K562 (cell line): Measurements from ENCODE around the gene TACR2. TPM values are rescaled to one million over a fixed set of nuclear protein-coding genes. Genes with fewer than 3 reads are reported as not detected.
A peak's percentile ranks its signal among the peaks of the same experiment; 100 is the strongest.

Experiments
- ATAC-seq: fragments of 200-7000 bp; cut with Tn5 transposase; 3 replicates; pipeline ENCODE4 v1.9.1; 2020; ENCODE audit warnings: moderate library complexity
- BruUV-seq: library from RNA; stranded (reverse); fragments of 400-500 nt; replicated peaks from 2 replicates; lab custom pipeline; 2021; lab: Mats Ljungman, UMichigan
- CTCF ChIA-PET: fragments of 300-600 bp; formaldehyde crosslinking; extraction: SDS; loops from one replicate; lab custom pipeline; 2021; ENCODE audit warnings: low intra/inter-chr PET ratio; lab: Yijun Ruan, JAX
- POLR2A ChIA-PET: fragments of 300-600, 350-650 bp; sonication (Branson Sonifier 250); formaldehyde crosslinking; extraction: SDS; loops from one replicate; lab custom pipeline; 2021; ENCODE audit warnings: antibody characterized with exemption, inconsistent platforms; lab: Yijun Ruan, JAX
- DNase-seq, 4 experiments: peaks; one replicate each; pipeline versions ENCODE4 v3.0.0 to v3.0.0-alpha.2; 2011 to 2018; ENCODE audit warnings: low spot score in 3 of 4, mixed read lengths in 3 of 4; ENCODE audit errors: extremely low read depth in 1 of 4
- FAIRE-seq: peaks from 2 replicates; lab custom pipeline; 2011; peaks lifted over from hg19 to GRCh38; lab: Jason Lieb, UNC
- H2AFZ ChIP-seq: 2 replicates; pipeline ENCODE4 v1.6.0; 2011; ENCODE audit warnings: low read depth, low read length, control low read depth, inconsistent platforms
- H3K27ac ChIP-seq: fragments of 200-600 bp; 3 replicates; pipeline ENCODE4 v1.8.0; 2011; ENCODE audit warnings: low read depth, mild to moderate bottlenecking, control low read depth, inconsistent platforms, low read length, moderate library complexity, mixed read lengths; ENCODE audit errors: extremely low read depth
- H3K27me3 ChIP-seq, 2 experiments: fragments of 300-600 bp in 1 of 2; 2 replicates in 1 of 2; 3 replicates in 1 of 2; pipeline versions ENCODE4 v1.6.0 to v1.8.0; 2011; ENCODE audit warnings: inconsistent platforms in 2 of 2, low read length in 2 of 2, mild to moderate bottlenecking in 1 of 2, mixed read lengths in 1 of 2, moderate library complexity in 1 of 2; ENCODE audit not compliant: control insufficient read depth in 2 of 2, insufficient read depth in 2 of 2
- H3K36me3 ChIP-seq: fragments of 300-600 bp; 3 replicates; pipeline ENCODE4 v1.8.0; 2011; ENCODE audit warnings: mild to moderate bottlenecking, low read length, inconsistent platforms; ENCODE audit not compliant: control insufficient read depth, insufficient read depth
- H3K4me1 ChIP-seq, 2 experiments: fragments of 200-600 bp in 1 of 2; replicated peaks in 1 of 2; 2 replicates in 1 of 2; 3 replicates in 1 of 2; pipeline versions ENCODE4 v1.5.1 to v1.8.0; 2011; ENCODE audit warnings: inconsistent platforms in 2 of 2, low read length in 2 of 2, mild to moderate bottlenecking in 1 of 2, mixed read lengths in 1 of 2, moderate library complexity in 1 of 2; ENCODE audit not compliant: control insufficient read depth in 2 of 2, insufficient read depth in 2 of 2
- H3K4me2 ChIP-seq: 2 replicates; pipeline ENCODE4 v1.6.1; 2011; ENCODE audit warnings: low read length, control low read depth, inconsistent platforms, mixed read lengths; ENCODE audit not compliant: insufficient read depth
- H3K4me3 ChIP-seq: fragments of 200-600 bp; sonication (generic), shearing (Covaris generic); 2 replicates; pipeline ENCODE4 v1.5.1; 2016; ENCODE audit warnings: control low read depth, inconsistent platforms
- H3K79me2 ChIP-seq: fragments of 200-600 bp; 3 replicates; pipeline ENCODE4 v1.8.0; 2011; ENCODE audit warnings: low read length, inconsistent platforms; ENCODE audit not compliant: control insufficient read depth, insufficient read depth
- H3K9ac ChIP-seq, 2 experiments: 2 replicates each; pipeline versions ENCODE4 v1.6.0 to v1.6.1; 2011; ENCODE audit warnings: low read depth in 2 of 2, low read length in 2 of 2, control low read depth in 1 of 2, inconsistent platforms in 1 of 2, mild to moderate bottlenecking in 1 of 2, mixed read lengths in 1 of 2; ENCODE audit not compliant: insufficient read depth in 1 of 2
- H3K9me1 ChIP-seq: one replicate; pipeline ENCODE4 v1.6.0; 2011; ENCODE audit warnings: inconsistent platforms, mild to moderate bottlenecking, low read length, moderate library complexity; ENCODE audit not compliant: control insufficient read depth, insufficient read depth
- H3K9me3 ChIP-seq: replicated peaks from 2 replicates; pipeline ENCODE4 v1.5.1; 2011; ENCODE audit warnings: low read depth, low read length, inconsistent platforms; ENCODE audit not compliant: control insufficient read depth, insufficient read depth
- H4K20me1 ChIP-seq: replicated peaks from 2 replicates; pipeline ENCODE4 v1.6.1; 2011; ENCODE audit warnings: low read length, inconsistent platforms, mixed read lengths; ENCODE audit not compliant: control insufficient read depth, insufficient read depth
- CHD2 ChIP-seq: IDR thresholded peaks from 2 replicates; pipeline ENCODE4 v1.6.1; 2011; ENCODE audit warnings: low read depth, low read length
- ETV1 ChIP-seq: fragments of 450-650 bp; conservative IDR thresholded peaks from 2 replicates; pipeline ENCODE4 v1.6.1; 2016; ENCODE audit warnings: missing genetic modification characterization, control low read depth, low read depth, missing compliant biosample characterization
- FOXJ3 ChIP-seq: sonication (generic); formaldehyde crosslinking; IDR thresholded peaks from 2 replicates; pipeline ENCODE4 v1.4.0; 2020; ENCODE audit warnings: mild to moderate bottlenecking, missing genetic modification reagents
- GABPB1 ChIP-seq: sonication (generic); formaldehyde crosslinking; IDR thresholded peaks from 2 replicates; pipeline ENCODE4 v1.8.0; 2022; ENCODE audit warnings: mild to moderate bottlenecking, missing genetic modification reagents
- HDGF ChIP-seq: fragments of 450-650 bp; IDR thresholded peaks from 2 replicates; pipeline ENCODE4 v1.6.1; 2016
- IRF2 ChIP-seq: sonication (generic); formaldehyde crosslinking; IDR thresholded peaks from 2 replicates; pipeline ENCODE4 v1.8.1; 2022; ENCODE audit warnings: mild to moderate bottlenecking, missing genetic modification reagents
- MEF2D ChIP-seq: conservative IDR thresholded peaks from 2 replicates; pipeline ENCODE4 v1.6.1; 2016; ENCODE audit warnings: low read depth, missing genetic modification characterization, missing compliant biosample characterization
- MTA2 ChIP-seq: fragments of 450-650 bp; IDR thresholded peaks from 2 replicates; pipeline ENCODE4 v1.6.1; 2016; ENCODE audit warnings: low read depth
- MYBL2 ChIP-seq, 2 experiments: fragments of 450-650 bp in 1 of 2; sonication (generic) in 1 of 2; formaldehyde crosslinking in 1 of 2; IDR thresholded peaks; 2 replicates each; pipeline versions ENCODE4 v1.6.1 to v1.8.1; 2017 to 2022; ENCODE audit warnings: borderline replicate concordance in 1 of 2, inconsistent platforms in 1 of 2, low read depth in 1 of 2, mild to moderate bottlenecking in 1 of 2, missing genetic modification reagents in 1 of 2, moderate library complexity in 1 of 2
- NR3C1 ChIP-seq: sonication (generic); formaldehyde crosslinking; IDR thresholded peaks from 2 replicates; pipeline ENCODE4 v1.8.1; 2022; ENCODE audit warnings: missing genetic modification reagents
- PHB ChIP-seq: fragments of 250-450 bp; sonication (Bioruptor Pico); IDR thresholded peaks from 2 replicates; pipeline ENCODE4 v1.5.0; 2021
- PRPF4 ChIP-seq: fragments of 200-400 bp; formaldehyde crosslinking; IDR thresholded peaks from one replicate; pipeline ENCODE4 v1.6.1; 2017; ENCODE audit warnings: low read length, low read depth, mild to moderate bottlenecking; ENCODE audit not compliant: insufficient read depth, poor library complexity, severe bottlenecking
- ZNF75A ChIP-seq: fragments of 450-650 bp; formaldehyde crosslinking; IDR thresholded peaks from 2 replicates; pipeline ENCODE4 v1.4.0; 2020; ENCODE audit warnings: mild to moderate bottlenecking
- WGBS: fragments of 100-300 bp; shearing (Covaris generic); methylation state at CpG from one replicate; pipeline ENCODE4 v1.1.6; 2016; ENCODE audit warnings: low coverage, mixed read lengths; ENCODE audit not compliant: insufficient coverage; ENCODE audit errors: missing lambda C conversion rate; 5-methylcytosine and 5-hydroxymethylcytosine counted together
- in situ Hi-C: fragments of 300-500 bp; cut with MboI; formaldehyde crosslinking; loops from 4 replicates; pipeline ENCODE4 v1.15.0; 2018; ENCODE audit warnings: inconsistent platforms, mixed read lengths
- intact Hi-C: fragments of 100-400 bp; cut with micrococcal nuclease; formaldehyde crosslinking; loops from 2 replicates; pipeline ENCODE4 v1.14.2; 2022
- polyA plus RNA-seq, 8 experiments: library from polyadenylated mRNA; depleted of rRNA in 4 of 8; stranded (reverse) in 5 of 8; unstranded in 3 of 8; fragments of >200 nt; fragmentation: Nextera tagmentation in 2 of 8; fragmentation: Illumina TruSeq in 1 of 8; extraction: Ambion mirVana in 2 of 8; extraction: Trizol in 1 of 8; gene quantifications; 2 replicates each; pipeline versions ENCODE4 v1.2.1 to v1.2.3, GENCODE V29; 2011 to 2014; ENCODE audit warnings: inconsistent platforms in 1 of 8, missing spikeins in 1 of 8
- total RNA-seq, 7 experiments: library from RNA; depleted of rRNA in 6 of 7; stranded (reverse); fragments of >200 nt in 6 of 7; fragmentation: Illumina TruSeq in 2 of 7; extraction: Trizol in 2 of 7; gene quantifications; 2 replicates each; pipeline versions ENCODE4 v1.2.1 to v1.2.3, GENCODE V29; 2011 to 2021; ENCODE audit warnings: low replicate concordance in 1 of 7
- TF ChIP-seq, protein P1 (sequence below): fragments of 450-650 bp; IDR thresholded peaks from one replicate; pipeline ENCODE4 v1.6.1; 2018; ENCODE audit warnings: mild to moderate bottlenecking, moderate library complexity; ENCODE audit not compliant: partially characterized antibody
- TF ChIP-seq, protein P2 (sequence below): fragments of 250-450 bp; sonication (Bioruptor Pico); IDR thresholded peaks from 2 replicates; pipeline ENCODE4 v1.4.0; 2020; ENCODE audit warnings: mild to moderate bottlenecking, moderate library complexity, borderline replicate concordance
- TF ChIP-seq, protein P3 (sequence below), 2 experiments: fragments of 200-800 bp in 1 of 2; sonication (Bioruptor generic) in 1 of 2; sonication (generic) in 1 of 2; formaldehyde crosslinking in 1 of 2; IDR thresholded peaks in 1 of 2; conservative IDR thresholded peaks in 1 of 2; 2 replicates each; pipeline versions ENCODE4 v1.5.0 to v1.6.1; 2016 to 2020; ENCODE audit warnings: missing compliant biosample characterization in 1 of 2, missing genetic modification characterization in 1 of 2, missing genetic modification reagents in 1 of 2

TACR2 gene
- total and polyA plus RNA-seq, 9 of the 15 experiments (the other 6 are each of a cell fraction or from before 2014, with no cell fraction given): not detected

DNA sequence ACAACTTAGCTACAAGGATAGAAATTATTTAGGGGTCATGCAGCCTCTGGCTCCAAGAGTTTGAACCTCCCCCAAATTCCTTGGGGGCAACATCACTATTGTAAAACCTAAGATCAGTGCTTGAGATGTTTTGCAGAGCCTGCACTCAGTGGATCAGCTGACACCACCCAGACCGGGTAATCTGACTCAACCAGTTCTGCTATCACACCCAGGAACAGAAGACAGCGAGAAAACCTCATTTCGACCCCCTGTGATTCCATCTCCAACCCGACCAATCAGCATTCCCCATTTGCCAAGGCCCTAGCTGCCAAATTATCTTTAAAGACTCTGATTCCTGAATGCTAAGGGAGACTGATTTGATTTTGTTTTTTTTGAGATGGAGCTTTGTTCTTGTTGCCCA lies 5.2 kb downstream of the TACR2 start (continued):
- TF ChIP-seq MYBL2 (IDR thresholded peaks at IDR 0.05; ENCODE audit: low read depth): no peak
- TF ChIP-seq MYBL2 (CRISPR knock-in tag; IDR thresholded peaks at IDR 0.05; ENCODE audit: borderline replicate concordance): no peak
- TF ChIP-seq, all 486 proteins: peak for 27

DNA sequence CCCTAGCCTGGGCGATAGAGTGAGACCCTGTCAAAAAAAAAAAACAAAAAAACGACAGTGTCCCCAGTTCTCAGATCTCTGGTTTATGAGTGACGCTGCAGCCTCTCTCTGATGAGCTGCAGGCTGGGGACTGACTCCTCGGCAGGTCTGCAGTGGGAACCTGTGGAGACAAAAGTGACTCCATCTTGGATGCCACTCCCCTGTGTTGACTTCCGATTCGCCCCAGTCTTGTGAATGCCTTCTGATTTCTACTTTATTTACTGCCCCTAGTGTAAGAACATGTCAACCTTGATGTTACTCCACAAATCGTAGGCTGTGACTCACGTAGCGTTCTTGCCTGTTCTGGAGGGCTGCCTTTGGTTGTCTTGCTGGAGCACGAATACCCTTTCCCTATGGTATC lies 6.2 kb downstream of the TACR2 start:
- peak; percentile 57 for FAIRE-seq
- 42% methylated on average over 10 of the region's 10 CpGs for WGBS
- Histone ChIP-seq H3K27ac (no peak overlapping the region), H3K4me1 (peaks cover 24 to 27% of the 10 kb centered on the region in 2 experiments), H3K9ac (no peak overlapping the region), H3K4me3 (no peak overlapping the region), H3K27me3 (peaks cover 6 to 18% of the 10 kb centered on the region in 2 experiments; a peak in 4 of 5 replicates), H3K79me2 (no peaks in the 10 kb centered on the region), H2AFZ (no peak overlapping the region), H3K9me3 (no peaks in the 10 kb centered on the region), H3K36me3 (peaks cover under 1% of the 10 kb centered on the region; the same call in 1 of the 3 replicates), H3K4me2 (no peak overlapping the region), H4K20me1 (no peaks in the 10 kb centered on the region), H3K9me1 (no peaks in the 10 kb centered on the region)
- intact Hi-C loops: loop anchor here (5.0 kb wide), 3 partner anchors 318 to 423 kb away; partner anchors contain the start of gene KIFBP
- ATAC-seq: no peak
- ChIA-PET POLR2A (interaction anchor here (0.8 to 1.1 kb wide), 2 partner anchors 181 to 225 kb away, joined by 3 read pairs; no protein-coding TSS in a partner anchor), CTCF (no interaction called here)
- in situ Hi-C loops: loop anchor here (5.0 kb wide), 1 partner anchor 393 kb away; no protein-coding TSS in a partner anchor
- no TSS peak for BruUV-seq
- no peak for DNase-seq
- TF ChIP-seq PHB: no peak
- TF ChIP-seq MTA2: no peak
- TF ChIP-seq, protein P1, sequence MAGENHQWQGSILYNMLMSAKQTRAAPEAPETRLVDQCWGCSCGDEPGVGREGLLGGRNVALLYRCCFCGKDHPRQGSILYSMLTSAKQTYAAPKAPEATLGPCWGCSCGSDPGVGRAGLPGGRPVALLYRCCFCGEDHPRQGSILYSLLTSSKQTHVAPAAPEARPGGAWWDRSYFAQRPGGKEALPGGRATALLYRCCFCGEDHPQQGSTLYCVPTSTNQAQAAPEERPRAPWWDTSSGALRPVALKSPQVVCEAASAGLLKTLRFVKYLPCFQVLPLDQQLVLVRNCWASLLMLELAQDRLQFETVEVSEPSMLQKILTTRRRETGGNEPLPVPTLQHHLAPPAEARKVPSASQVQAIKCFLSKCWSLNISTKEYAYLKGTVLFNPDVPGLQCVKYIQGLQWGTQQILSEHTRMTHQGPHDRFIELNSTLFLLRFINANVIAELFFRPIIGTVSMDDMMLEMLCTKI: no peak
- no peak for TF ChIP-seq IRF2 (CRISPR knock-in tag)
- TF ChIP-seq NR3C1: no peak
- peak; percentile 94 for TF ChIP-seq MEF2D (tag)
- TF ChIP-seq, protein P2, sequence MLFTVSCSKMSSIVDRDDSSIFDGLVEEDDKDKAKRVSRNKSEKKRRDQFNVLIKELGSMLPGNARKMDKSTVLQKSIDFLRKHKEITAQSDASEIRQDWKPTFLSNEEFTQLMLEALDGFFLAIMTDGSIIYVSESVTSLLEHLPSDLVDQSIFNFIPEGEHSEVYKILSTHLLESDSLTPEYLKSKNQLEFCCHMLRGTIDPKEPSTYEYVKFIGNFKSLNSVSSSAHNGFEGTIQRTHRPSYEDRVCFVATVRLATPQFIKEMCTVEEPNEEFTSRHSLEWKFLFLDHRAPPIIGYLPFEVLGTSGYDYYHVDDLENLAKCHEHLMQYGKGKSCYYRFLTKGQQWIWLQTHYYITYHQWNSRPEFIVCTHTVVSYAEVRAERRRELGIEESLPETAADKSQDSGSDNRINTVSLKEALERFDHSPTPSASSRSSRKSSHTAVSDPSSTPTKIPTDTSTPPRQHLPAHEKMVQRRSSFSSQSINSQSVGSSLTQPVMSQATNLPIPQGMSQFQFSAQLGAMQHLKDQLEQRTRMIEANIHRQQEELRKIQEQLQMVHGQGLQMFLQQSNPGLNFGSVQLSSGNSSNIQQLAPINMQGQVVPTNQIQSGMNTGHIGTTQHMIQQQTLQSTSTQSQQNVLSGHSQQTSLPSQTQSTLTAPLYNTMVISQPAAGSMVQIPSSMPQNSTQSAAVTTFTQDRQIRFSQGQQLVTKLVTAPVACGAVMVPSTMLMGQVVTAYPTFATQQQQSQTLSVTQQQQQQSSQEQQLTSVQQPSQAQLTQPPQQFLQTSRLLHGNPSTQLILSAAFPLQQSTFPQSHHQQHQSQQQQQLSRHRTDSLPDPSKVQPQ (CRISPR knock-in tag): no peak
- TF ChIP-seq GABPB1: no peak
- no peak for TF ChIP-seq HDGF
- no peak for TF ChIP-seq PRPF4
- TF ChIP-seq ZNF75A (CRISPR knock-in tag): no peak
- TF ChIP-seq ETV1 (tag): 0 out of 2 replicates have a peak, but pooled peaks have one; percentile 33
- TF ChIP-seq FOXJ3 (CRISPR knock-in tag): no peak
- TF ChIP-seq, protein P3, sequence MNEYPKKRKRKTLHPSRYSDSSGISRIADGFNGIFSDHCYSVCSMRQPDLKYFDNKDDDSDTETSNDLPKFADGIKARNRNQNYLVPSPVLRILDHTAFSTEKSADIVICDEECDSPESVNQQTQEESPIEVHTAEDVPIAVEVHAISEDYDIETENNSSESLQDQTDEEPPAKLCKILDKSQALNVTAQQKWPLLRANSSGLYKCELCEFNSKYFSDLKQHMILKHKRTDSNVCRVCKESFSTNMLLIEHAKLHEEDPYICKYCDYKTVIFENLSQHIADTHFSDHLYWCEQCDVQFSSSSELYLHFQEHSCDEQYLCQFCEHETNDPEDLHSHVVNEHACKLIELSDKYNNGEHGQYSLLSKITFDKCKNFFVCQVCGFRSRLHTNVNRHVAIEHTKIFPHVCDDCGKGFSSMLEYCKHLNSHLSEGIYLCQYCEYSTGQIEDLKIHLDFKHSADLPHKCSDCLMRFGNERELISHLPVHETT (CRISPR knock-in tag; conservative IDR thresholded peaks at IDR 0.05 in 1 of 2, IDR thresholded peaks at IDR 0.05 in 1 of 2): peak in 1 of 2 experiments; percentile 86; a peak in 2 of 4 replicates
- TF ChIP-seq CHD2: no peak
